GM12891 (cell line): ENCODE results near the gene P4HB.
A peak's percentile ranks its signal among the peaks of the same experiment; 100 is the strongest.

Source experiments
- DNase-seq: peaks from one replicate; pipeline ENCODE4 v3.0.0; 2011; ENCODE audit warnings: low spot score; ENCODE audit not compliant: insufficient read length
- FAIRE-seq: peaks from 2 replicates; lab custom pipeline; 2011; peaks lifted over from hg19 to GRCh38; lab: Jason Lieb, UNC
- PAX5 ChIP-seq: IDR thresholded peaks from 2 replicates; pipeline ENCODE4 v1.6.1; 2011; ENCODE audit warnings: low read length, moderate library complexity, mild to moderate bottlenecking; ENCODE audit not compliant: insufficient read depth, severe bottlenecking
- POLR2A ChIP-seq: IDR thresholded peaks from 2 replicates; pipeline ENCODE4 v1.6.1; 2011; ENCODE audit warnings: low read depth, low read length, control low read depth
- POLR2AphosphoS5 ChIP-seq: IDR thresholded peaks from 2 replicates; pipeline ENCODE4 v1.6.1; 2011; ENCODE audit warnings: low read depth, low read length, control low read depth
- POU2F2 ChIP-seq: IDR thresholded peaks from 2 replicates; pipeline ENCODE4 v1.6.1; 2011; ENCODE audit warnings: low read depth, mild to moderate bottlenecking, control low read depth, low read length, moderate library complexity
- SPI1 ChIP-seq: IDR thresholded peaks from 2 replicates; pipeline ENCODE4 v1.6.1; 2011; ENCODE audit warnings: low read depth, low read length, control low read depth
- TAF1 ChIP-seq: IDR thresholded peaks from 2 replicates; pipeline ENCODE4 v1.6.1; 2011; ENCODE audit warnings: low read depth, low read length, control low read depth

The P4HB gene

GRCh38 chr17:81903896-81904599 lies 43.7 kb upstream of the P4HB start:
- no peak for DNase-seq
- no peak for FAIRE-seq
- TF ChIP-seq POU2F2 (no peak), POLR2AphosphoS5 (no peak), TAF1 (no peak), SPI1 (no peak), POLR2A (no peak), PAX5 (no peak)

- FAIRE-seq, result no peak
- no peak for DNase-seq
Observed at GRCh38 chr17:81903415-81903831, 43.1 kb upstream of the P4HB start.

GRCh38 chr17:81902653-81903414 lies 42.5 kb upstream of the P4HB start:
- FAIRE-seq, result no peak
- TF ChIP-seq POLR2A, result no peak
- TF ChIP-seq SPI1, result no peak
- no peak for TF ChIP-seq POU2F2
- TF ChIP-seq POLR2AphosphoS5, result no peak
- TF ChIP-seq PAX5, result no peak
- no peak for TF ChIP-seq TAF1
- DNase-seq, result no peak

More at GRCh38 chr17:81903415-81903831, 43.1 kb upstream of the P4HB start:
- TF ChIP-seq TAF1 (no peak), POU2F2 (no peak), SPI1 (no peak), POLR2A (no peak), PAX5 (no peak), POLR2AphosphoS5 (no peak)

GRCh38 chr17:81902023-81902652 lies 41.8 kb upstream of the P4HB start, which contains the start of gene NPB:
NPB (plus strand) TSS chr17:81902238; CDS start chr17:81902278, 40 bp downstream.
- FAIRE-seq (peak; percentile 26), DNase-seq (no peak)
- no peak for TF ChIP-seq POLR2A
- TF ChIP-seq POLR2AphosphoS5, result no peak
- TF ChIP-seq TAF1, result no peak
- TF ChIP-seq PAX5, result no peak
- no peak for TF ChIP-seq POU2F2
- no peak for TF ChIP-seq SPI1

GRCh38 chr17:81901167-81902022 lies 41.1 kb upstream of the P4HB start:
- TF ChIP-seq TAF1 (no peak), POLR2A (no peak), SPI1 (no peak), POU2F2 (no peak), PAX5 (no peak), POLR2AphosphoS5 (no peak)
- FAIRE-seq (no peak), DNase-seq (no peak)

GRCh38 chr17:81900181-81900820 lies 40.0 kb upstream of the P4HB start:
- FAIRE-seq (no peak), DNase-seq (no peak)

GRCh38 chr17:81899514-81900166 lies 39.3 kb upstream of the P4HB start:
- no peak for TF ChIP-seq TAF1
- no peak for TF ChIP-seq SPI1
- no peak for TF ChIP-seq POLR2A
- FAIRE-seq (no peak), DNase-seq (no peak)

More at GRCh38 chr17:81900181-81900820, 40.0 kb upstream of the P4HB start:
- no peak for TF ChIP-seq SPI1
- no peak for TF ChIP-seq TAF1
- no peak for TF ChIP-seq POLR2AphosphoS5

GRCh38 chr17:81898885-81899284 lies 38.5 kb upstream of the P4HB start:
- FAIRE-seq (no peak), DNase-seq (no peak)
- TF ChIP-seq TAF1, result no peak
- 0 out of 2 replicates have a peak, but pooled peaks have one; percentile 31 for TF ChIP-seq POLR2AphosphoS5
